GM12874 (cell line): ENCODE results near the gene DGKA.

Experiments used
- TF ChIP-seq, protein P1 (sequence below): IDR thresholded peaks from 2 replicates; pipeline ENCODE4 v1.5.1; 2011; ENCODE audit warnings: low read depth, mild to moderate bottlenecking, control low read depth, low read length, moderate library complexity; ENCODE audit not compliant: insufficient read depth

DGKA gene

GRCh38 chr12:55983232-55983842 is 52.4 kb downstream of the DGKA start:
- TF ChIP-seq, protein P1, sequence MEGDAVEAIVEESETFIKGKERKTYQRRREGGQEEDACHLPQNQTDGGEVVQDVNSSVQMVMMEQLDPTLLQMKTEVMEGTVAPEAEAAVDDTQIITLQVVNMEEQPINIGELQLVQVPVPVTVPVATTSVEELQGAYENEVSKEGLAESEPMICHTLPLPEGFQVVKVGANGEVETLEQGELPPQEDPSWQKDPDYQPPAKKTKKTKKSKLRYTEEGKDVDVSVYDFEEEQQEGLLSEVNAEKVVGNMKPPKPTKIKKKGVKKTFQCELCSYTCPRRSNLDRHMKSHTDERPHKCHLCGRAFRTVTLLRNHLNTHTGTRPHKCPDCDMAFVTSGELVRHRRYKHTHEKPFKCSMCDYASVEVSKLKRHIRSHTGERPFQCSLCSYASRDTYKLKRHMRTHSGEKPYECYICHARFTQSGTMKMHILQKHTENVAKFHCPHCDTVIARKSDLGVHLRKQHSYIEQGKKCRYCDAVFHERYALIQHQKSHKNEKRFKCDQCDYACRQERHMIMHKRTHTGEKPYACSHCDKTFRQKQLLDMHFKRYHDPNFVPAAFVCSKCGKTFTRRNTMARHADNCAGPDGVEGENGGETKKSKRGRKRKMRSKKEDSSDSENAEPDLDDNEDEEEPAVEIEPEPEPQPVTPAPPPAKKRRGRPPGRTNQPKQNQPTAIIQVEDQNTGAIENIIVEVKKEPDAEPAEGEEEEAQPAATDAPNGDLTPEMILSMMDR = no peak

- TF ChIP-seq, protein P1 = no peak
Observed at GRCh38 chr12:55984861-55985260, 53.9 kb downstream of the DGKA start.

DNA sequence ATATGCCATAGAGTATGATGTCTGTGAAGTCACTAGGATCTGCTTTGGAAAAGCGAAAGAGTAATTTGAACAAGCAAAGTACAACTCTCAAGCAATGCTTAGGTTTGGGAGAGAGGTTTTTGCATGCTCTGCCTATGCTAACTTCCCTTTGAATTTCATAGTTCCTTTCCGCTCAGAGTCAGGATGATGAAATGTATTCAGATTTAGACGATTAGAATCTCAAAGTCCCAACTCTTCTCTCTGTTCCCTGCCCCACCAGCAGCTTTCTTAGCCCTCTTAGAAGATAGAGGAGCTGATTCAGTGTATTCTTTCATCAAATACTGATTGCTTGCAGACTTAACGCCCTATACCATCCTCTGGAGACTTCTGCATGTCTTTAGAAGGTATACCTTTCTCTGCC is 54.4 kb downstream of the DGKA start:
- TF ChIP-seq, protein P1 = no peak

DNA sequence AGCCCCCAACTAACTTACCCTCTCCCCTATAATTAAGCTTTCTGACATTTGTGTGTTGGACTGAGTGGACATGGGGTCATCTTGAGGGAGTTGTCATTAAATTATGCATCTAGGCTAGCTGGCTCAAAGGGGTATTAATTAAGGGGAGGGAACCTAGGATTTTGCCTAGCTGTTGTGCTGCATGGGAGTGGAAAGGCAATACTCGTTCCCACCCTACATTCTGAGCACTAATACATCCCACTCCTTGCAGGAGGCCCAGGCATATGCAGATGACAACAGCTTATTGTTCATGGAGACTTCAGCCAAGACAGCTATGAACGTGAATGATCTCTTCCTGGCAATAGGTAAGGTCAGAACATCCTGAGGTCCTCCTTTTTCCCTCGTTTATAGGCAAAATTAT is 60.1 kb downstream of the DGKA start:
- TF ChIP-seq, protein P1 = no peak

- TF ChIP-seq, protein P1 = no peak
Observed at GRCh38 chr12:55993230-55993853, 62.4 kb downstream of the DGKA start.

- TF ChIP-seq, protein P1 = no peak
Observed at GRCh38 chr12:55995366-55995765, 64.4 kb downstream of the DGKA start.

DNA sequence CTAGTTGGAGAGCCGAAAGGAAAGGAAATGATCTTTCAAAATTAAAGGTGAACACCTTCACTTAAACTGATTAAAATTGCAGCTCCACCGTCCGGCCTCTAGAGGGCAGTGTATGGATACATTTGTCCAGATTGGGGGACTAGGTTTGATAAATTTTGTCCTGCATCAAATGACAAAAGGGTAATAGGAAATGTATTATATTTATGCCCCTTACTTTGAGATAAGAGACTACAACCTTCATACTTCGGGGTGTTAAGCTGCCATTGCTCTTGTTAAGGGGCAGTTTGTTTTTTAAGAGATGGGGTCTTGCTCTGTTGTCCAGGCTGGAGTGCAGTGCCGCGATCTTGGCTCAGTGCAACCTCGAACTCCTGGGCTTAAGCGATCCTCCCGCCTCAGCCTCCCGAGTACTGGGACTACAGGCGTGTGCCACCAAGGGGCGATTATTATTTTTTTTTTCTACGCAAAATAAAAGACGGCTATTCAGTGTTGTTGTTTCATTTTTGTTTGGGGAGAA is 65.3 kb downstream of the DGKA start:
- TF ChIP-seq, protein P1 = peak; percentile 71
